HEK293 (cell line): ENCODE data around the gene MSLN.

Experiments used
- ZBTB21 ChIP-seq: fragments of 450-650 bp; formaldehyde crosslinking; IDR thresholded peaks from 2 replicates; pipeline ENCODE4 v1.5.1; 2017; ENCODE audit warnings: missing biosample characterization, missing genetic modification characterization
- ZNF146 ChIP-seq: fragments of 450-650 bp; formaldehyde crosslinking; IDR thresholded peaks from 2 replicates; pipeline ENCODE4 v1.5.1; 2016; ENCODE audit warnings: missing biosample characterization, missing genetic modification characterization
- ZNF18 ChIP-seq: fragments of 450-650 bp; formaldehyde crosslinking; IDR thresholded peaks from 2 replicates; pipeline ENCODE4 v1.5.1; 2016; ENCODE audit warnings: missing biosample characterization, missing genetic modification characterization

- no peak for TF ChIP-seq ZNF18 (tag by site-specific recombination)
- TF ChIP-seq ZBTB21 (tag by site-specific recombination) = no peak
- TF ChIP-seq ZNF146 (tag by site-specific recombination) = no peak
Measured at GRCh38 chr16:814974-815373, 54.4 kb downstream of the MSLN start.
